ENCODE data around the gene TPM2. TPM values are rescaled to one million over a fixed set of nuclear protein-coding genes. Genes with fewer than 3 reads are reported as not detected.
A peak's percentile ranks its signal among the peaks of the same experiment; 100 is the strongest.
"Not testable (repeated sequence)": the region's sequence is repeated elsewhere in the genome, so short reads cannot be mapped to it uniquely, and the experiment has no call there.

Gene TPM2
- total RNA-seq, 1 donor from 2014 or later, result 559 TPM

- DNase-seq (ENCODE audit: low spot score), result no peak
Measured at GRCh38 chr9:35656348-35656747, 33.4 kb downstream of the TPM2 start.

GRCh38 chr9:35653611-35654010, 36.1 kb downstream of the TPM2 start:
- no peak for DNase-seq (ENCODE audit: low spot score)

- no peak for DNase-seq (ENCODE audit: low spot score)
Measured at GRCh38 chr9:35652829-35653209, 36.9 kb downstream of the TPM2 start.

- no peak for DNase-seq (ENCODE audit: low spot score)
Measured at GRCh38 chr9:35651956-35652828, 37.5 kb downstream of the TPM2 start.

GRCh38 chr9:35650341-35651158, 39.2 kb downstream of the TPM2 start, which contains the start of gene SIT1:
SIT1 (minus strand) TSS chr9:35650931; CDS start chr9:35650853, 78 bp downstream.
- no peak for DNase-seq (ENCODE audit: low spot score)

- no peak for DNase-seq (ENCODE audit: low spot score)
Measured at GRCh38 chr9:35649431-35650340, 40.0 kb downstream of the TPM2 start.

- peak; percentile 93 for DNase-seq (ENCODE audit: low spot score)
Measured at GRCh38 chr9:35646533-35647265, 43.0 kb downstream of the TPM2 start.

GRCh38 chr9:35646153-35646532, 43.6 kb downstream of the TPM2 start:
- DNase-seq (ENCODE audit: low spot score), result no peak

- not testable (repeated sequence) for DNase-seq (ENCODE audit: low spot score)
Measured at GRCh38 chr9:35645736-35646135, 44.0 kb downstream of the TPM2 start.

- no peak for DNase-seq (ENCODE audit: low spot score)
Measured at GRCh38 chr9:35643046-35643445, 46.7 kb downstream of the TPM2 start.

- not testable (repeated sequence) for DNase-seq (ENCODE audit: low spot score)
Measured at GRCh38 chr9:35641478-35641877, 48.2 kb downstream of the TPM2 start.

- not testable (repeated sequence) for DNase-seq (ENCODE audit: low spot score)
Measured at GRCh38 chr9:35640431-35640830, 49.3 kb downstream of the TPM2 start.

GRCh38 chr9:35639631-35640030, 50.1 kb downstream of the TPM2 start:
- DNase-seq (ENCODE audit: low spot score), result no peak

- not testable (repeated sequence) for DNase-seq (ENCODE audit: low spot score)
Measured at GRCh38 chr9:35639225-35639624, 50.5 kb downstream of the TPM2 start.

GRCh38 chr9:35638751-35639150, 51.0 kb downstream of the TPM2 start:
- not testable (repeated sequence) for DNase-seq (ENCODE audit: low spot score)

- DNase-seq (ENCODE audit: low spot score), result not testable (repeated sequence)
Measured at GRCh38 chr9:35637427-35637955, 52.2 kb downstream of the TPM2 start.

GRCh38 chr9:35636877-35637246, 52.9 kb downstream of the TPM2 start:
- DNase-seq (ENCODE audit: low spot score), result not testable (repeated sequence)

- DNase-seq (ENCODE audit: low spot score), result no peak
Measured at GRCh38 chr9:35636135-35636876, 53.4 kb downstream of the TPM2 start.

- DNase-seq (ENCODE audit: low spot score), result no peak
Measured at GRCh38 chr9:35635730-35636129, 54.0 kb downstream of the TPM2 start.
